D721Med (cell line): Measurements from ENCODE around the gene VAV3.

ENCODE experiments used
- DNase-seq: peaks from one replicate; pipeline ENCODE4 v3.0.0; 2011; ENCODE audit warnings: low spot score; ENCODE audit not compliant: insufficient read length
- FAIRE-seq: peaks from 2 replicates; lab custom pipeline; 2011; peaks lifted over from hg19 to GRCh38; lab: Jason Lieb, UNC
- TF ChIP-seq, protein P1 (sequence below): IDR thresholded peaks from 2 replicates; pipeline ENCODE4 v1.5.1; 2012; ENCODE audit warnings: mild to moderate bottlenecking, control low read depth; ENCODE audit not compliant: insufficient read depth; ENCODE audit errors: missing control alignments

The VAV3 gene

DNA sequence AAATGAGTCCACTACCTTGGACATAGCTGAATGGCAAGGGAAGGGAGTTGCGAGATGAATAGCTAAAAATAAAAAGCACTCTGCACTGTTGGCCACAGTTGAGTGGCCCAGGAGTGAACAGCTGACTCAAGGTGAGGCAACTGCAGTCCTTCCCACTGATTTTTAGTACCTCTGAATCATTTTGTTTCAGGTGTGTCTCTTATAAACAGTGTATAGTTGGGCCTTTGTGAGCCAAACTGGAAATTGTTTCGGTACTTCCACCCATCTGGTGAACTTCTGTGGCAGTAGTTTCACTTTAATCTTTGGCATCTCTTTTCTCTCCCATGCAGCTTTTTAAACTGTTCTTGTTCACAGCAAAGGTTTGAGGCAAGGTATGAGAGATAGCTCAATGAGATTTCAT lies 122.7 kb downstream of the VAV3 start:
- DNase-seq (no peak), FAIRE-seq (no peak)
- TF ChIP-seq, protein P1, sequence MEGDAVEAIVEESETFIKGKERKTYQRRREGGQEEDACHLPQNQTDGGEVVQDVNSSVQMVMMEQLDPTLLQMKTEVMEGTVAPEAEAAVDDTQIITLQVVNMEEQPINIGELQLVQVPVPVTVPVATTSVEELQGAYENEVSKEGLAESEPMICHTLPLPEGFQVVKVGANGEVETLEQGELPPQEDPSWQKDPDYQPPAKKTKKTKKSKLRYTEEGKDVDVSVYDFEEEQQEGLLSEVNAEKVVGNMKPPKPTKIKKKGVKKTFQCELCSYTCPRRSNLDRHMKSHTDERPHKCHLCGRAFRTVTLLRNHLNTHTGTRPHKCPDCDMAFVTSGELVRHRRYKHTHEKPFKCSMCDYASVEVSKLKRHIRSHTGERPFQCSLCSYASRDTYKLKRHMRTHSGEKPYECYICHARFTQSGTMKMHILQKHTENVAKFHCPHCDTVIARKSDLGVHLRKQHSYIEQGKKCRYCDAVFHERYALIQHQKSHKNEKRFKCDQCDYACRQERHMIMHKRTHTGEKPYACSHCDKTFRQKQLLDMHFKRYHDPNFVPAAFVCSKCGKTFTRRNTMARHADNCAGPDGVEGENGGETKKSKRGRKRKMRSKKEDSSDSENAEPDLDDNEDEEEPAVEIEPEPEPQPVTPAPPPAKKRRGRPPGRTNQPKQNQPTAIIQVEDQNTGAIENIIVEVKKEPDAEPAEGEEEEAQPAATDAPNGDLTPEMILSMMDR, result no peak

DNA sequence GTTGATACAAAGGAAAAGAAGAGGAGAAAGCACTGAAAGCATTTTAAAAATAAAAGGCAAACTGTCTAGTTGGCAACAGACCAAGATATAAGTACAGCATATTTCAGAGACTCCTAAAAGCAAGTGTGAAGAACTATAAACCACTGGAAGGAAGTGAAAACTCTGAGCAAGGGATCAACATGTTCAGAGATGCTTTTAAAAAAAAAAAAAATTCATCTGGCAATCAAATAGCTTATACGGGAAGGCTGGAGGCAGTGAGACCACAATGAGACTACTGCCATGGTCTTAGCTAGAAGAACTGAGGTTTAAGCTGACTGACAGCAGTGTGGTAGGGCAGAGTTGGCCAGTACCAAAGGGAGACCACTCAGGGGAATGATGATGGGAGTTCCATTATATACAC lies 124.3 kb downstream of the VAV3 start:
- DNase-seq, result no peak
- TF ChIP-seq, protein P1, result no peak
- FAIRE-seq, result no peak

DNA sequence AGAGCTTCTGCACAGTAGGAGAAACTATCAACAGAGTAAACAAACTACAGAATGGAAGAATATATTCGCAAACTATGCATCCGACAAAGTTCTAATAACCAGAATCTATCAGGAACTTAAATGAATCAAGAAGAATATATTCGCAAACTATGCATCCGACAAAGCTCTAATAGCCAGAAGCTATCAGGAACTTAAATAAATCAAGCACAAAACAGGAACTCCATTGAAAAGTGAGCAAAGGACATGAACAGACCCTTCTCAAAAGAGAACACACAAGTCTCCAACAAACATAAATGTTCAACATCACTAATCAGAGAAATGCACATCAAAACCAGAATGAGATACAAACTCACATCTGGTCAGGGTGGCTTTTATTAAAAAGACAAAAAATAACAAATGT lies 126.9 kb downstream of the VAV3 start:
- DNase-seq (no peak), FAIRE-seq (no peak)
- TF ChIP-seq, protein P1, result no peak

DNA sequence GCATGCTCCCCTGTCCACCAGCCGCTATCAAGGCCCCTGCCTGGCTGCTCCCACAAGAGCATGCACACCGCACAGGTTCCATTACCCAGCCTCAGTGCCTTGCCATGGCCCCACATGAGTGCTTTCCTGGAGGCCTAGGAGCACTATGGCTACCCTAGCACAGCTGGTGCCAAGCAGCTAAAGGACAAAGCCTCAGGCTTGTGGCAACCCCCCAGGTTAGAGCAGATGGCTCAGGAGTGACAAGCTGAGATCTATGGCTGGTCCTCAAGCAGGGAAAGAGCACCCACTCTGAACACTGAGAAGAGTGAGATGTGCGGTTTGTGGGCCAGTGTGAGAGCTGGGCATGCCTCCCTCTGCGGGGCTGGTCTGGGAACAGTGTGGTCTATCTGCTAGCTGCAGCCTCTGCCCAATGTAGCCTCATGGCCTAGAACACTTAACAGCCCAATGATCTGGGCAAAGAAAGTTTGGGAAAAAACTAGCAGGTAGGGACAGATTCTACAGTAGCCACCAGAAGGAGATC lies 129.8 kb downstream of the VAV3 start:
- DNase-seq (no peak), FAIRE-seq (no peak)
- TF ChIP-seq, protein P1, result no peak

DNA sequence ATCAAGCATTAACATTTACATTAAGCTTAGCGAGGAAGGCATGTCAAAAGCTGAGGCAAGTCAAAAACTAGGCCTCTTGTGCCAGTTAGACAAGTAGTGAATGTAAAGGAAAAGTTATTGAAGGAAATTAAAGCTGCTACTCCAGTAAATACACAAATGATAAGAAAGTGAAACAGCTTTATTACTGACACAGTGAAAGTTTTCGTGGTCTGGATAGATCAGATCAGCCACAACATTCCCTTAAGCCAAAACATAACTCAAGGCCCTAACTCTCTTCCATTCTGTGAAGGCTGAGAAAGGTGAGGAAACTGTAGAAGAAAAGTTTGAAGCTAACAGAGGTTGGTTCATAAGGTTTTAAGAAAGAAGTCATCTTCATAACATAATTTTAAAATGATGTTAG lies 131.9 kb downstream of the VAV3 start:
- FAIRE-seq (no peak), DNase-seq (no peak)
- TF ChIP-seq, protein P1, result no peak

DNA sequence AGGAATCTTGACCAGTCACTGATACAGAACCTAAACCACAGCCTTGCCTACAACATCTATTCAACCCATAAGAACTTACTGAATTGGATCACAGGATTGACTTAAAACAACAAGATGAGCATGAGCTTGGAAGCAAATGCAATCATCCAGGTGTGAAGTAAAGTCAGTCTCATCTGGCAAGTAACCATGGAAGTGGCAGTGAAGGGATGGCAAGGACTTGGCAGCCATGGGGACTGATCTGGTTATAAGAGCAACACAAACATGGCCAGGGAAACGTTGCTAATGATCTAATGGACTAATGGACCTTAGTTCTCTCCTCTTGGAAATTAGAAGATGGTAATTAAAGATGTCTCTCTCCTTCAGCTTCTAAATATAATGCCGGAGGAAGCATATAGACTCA lies 133.1 kb downstream of the VAV3 start:
- FAIRE-seq, result no peak
- DNase-seq, result no peak
- TF ChIP-seq, protein P1, result no peak

DNA sequence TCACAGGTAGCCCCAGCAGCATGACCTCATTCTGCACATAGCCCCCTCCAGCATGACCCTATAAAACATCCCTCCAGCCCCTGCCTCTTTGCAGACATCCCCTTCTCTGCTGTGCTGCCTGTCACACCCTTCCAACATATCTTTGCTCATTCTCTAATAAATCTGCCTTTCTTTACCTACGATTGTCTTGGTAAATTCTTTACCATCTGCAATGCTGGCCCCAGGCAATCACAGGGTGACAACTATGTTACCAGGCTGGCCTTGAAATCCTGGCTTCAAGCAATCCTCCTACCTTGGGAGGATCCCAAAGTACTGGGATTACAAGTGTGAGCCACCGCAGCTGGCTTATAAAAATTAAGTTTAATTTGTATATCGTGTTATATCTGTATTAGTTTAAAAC lies 134.5 kb downstream of the VAV3 start:
- TF ChIP-seq, protein P1, result no peak
- DNase-seq, result no peak
- no peak for FAIRE-seq
